T1000 (cell line): ENCODE results near the gene DNAJB8.

Source experiments
- DNase-seq: peaks from one replicate; lab custom pipeline; 2025; ENCODE audit warnings: mixed read lengths; lab: John Stamatoyannopoulos, UW

The DNAJB8 gene

DNA sequence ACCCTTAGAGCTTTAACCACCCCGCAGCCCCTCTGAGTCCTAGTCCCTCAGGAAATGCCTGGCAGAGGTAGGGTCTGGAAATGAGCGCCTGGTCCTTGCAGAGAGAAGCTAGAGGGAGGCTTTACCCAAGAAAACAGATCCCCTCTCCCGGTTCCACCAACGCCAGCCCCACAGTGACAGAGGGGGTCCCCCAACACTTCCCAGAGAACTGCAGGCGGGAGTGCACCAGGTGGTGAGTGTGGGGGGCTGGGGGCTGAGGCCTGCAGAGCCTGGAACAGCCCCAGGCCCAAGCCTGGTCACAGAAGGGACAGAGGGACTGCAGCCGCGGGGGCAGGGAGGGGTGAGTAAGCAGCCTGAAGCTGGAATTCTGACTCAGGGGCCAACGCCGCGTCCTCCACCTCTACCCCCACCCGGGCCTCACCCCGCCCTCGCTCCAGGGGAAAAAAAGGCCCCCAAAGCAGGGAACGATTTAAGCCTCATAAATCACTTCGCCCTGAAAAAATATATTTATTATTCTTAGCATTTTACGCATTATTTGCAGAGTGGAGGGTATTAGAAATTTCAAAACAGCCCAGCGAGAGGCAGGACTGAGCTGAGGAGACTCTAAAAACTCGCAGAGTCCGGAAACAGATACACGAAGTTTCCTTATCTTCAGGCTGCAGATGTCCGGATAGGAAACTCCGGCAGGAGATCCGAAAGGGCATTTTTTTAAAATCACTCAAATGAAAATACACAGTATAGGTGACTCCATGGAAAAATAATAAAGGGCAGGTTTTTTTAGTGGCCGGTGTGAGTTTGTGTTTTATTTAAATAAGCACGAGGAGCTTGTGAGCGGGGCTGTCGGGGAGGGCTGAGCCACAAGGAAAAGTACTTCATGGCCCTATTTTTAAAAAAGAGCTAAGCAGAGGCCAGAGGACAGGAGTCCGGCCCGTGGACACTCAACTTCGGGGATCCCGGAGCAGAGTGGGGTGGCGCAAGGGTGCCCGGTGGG, 16.3 kb upstream of the DNAJB8 start:
- peak; percentile 74 for DNase-seq

DNA sequence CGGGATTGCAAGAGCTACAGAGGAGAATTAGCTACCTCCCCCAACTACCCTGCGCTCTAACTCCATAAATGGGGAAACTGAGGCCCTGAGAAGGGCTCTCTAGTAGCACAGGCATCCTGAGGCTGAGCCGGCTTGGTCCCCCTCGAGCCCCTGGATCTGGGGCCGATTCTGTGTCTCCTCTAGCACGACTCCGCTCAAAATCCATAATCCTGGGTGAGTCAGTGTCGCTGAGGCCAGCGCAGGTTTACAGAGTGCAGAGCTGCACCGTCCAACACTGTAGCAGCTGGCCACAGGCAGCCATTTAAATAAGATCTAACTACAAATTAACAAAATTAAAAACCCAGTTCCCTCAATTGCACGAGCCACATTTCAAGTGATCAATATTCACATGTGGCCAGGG, 15.5 kb upstream of the DNAJB8 start:
- DNase-seq: no peak

DNA sequence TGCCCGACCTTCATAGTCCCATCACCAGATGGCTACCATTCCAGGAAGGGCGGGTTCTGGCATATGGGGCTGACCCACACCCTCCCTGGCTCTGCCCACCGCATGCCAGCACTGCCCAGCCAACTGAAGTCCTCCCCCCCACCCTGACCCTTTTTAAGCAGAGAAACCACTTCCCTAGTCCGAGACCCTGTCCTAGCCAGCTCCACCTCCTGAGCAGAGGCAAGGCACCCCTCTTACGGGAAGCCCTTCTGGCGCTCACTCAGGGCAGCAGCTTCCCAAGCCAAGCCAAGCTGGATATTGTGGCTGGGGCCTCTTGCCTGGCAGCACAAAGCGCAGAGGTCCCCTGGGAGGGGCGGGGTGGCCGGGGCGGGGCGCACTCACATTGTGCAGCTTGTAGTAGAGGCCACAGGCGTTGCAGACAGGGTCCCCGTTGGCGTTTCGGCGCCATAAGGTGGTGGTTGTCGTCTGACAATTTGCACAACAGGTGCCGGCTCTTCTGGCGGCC, 14.8 kb upstream of the DNAJB8 start:
- no peak for DNase-seq

DNA sequence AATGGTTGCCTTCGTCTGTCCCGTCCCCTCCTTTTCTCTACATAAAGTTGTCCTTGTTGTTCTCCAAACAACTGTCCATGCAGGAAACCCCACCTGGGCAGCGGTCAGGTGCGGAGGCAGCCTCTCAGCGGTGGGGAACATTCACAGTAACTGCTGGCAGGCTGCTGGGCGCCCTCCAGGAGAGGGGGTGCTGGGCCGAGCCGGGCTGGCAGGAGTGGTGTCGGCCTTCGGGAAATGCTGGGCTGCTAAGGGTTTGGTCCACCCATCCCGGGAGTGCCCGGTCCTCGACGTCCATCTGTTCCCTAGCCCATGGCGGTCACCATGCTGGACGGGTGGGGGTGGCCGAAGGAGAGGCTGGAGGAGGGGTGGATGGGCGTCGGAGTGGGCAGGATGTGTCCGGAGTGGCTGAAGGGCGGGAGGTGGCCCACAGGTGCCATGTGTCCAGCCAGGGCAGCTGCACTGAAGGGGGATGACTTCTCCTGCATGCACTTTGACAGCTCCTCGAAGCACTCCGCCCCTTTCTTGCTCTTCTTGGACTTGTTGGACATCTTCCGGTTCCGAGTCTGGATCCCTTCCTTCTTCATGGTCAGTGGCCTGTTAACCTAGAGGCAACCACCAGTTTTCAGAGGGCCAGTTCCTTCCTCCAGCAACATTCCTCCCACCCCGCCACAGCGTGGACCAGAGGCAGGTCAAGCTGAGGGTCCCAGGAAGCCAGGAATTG, 14.2 kb upstream of the DNAJB8 start:
- no peak for DNase-seq

DNA sequence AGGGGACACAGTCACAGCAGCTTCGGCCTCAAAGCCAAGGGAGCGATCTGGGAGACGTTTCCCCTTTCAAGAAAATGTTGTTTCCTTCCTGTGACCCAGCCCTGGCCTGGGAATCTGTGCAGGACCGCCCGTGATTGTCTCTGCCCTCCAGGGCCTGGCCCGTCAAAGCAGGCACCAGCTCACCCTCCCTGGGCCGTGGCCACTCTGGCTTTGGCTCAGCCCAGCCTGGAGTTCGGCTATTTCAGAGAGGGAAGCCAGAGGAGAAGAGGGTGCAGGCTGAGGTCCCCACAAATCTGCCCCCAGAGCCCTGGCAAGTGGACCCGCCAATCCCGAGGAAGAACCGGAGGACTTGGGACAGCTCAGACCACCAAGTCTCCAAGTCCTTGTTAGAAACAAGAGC, 13.6 kb upstream of the DNAJB8 start:
- DNase-seq: no peak

DNA sequence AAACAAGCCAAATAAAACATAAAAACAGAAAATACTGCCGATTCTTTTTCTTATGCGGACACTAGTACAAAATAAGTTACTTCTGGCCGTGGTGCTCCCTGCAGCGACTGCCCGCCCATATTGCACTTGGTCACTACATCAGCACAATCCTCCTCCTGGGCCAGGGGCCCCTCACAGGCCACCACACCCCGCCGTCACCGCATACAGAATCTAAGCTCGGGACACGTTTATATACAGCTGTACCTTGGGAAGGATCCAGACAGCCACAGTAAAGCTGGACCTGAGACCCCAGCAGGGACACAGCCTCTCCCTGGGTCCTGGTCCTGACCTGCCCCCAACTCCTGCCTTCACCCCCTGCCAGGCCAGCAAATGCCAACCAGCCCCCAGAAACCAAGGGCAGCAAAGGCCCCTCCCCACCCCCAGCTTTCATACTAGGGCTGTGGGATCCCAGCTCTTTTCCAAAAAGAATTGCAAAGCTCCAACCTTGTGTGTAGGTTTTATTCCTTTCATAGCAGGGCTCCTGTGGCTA, 12.9 kb upstream of the DNAJB8 start:
- DNase-seq: no peak

DNA sequence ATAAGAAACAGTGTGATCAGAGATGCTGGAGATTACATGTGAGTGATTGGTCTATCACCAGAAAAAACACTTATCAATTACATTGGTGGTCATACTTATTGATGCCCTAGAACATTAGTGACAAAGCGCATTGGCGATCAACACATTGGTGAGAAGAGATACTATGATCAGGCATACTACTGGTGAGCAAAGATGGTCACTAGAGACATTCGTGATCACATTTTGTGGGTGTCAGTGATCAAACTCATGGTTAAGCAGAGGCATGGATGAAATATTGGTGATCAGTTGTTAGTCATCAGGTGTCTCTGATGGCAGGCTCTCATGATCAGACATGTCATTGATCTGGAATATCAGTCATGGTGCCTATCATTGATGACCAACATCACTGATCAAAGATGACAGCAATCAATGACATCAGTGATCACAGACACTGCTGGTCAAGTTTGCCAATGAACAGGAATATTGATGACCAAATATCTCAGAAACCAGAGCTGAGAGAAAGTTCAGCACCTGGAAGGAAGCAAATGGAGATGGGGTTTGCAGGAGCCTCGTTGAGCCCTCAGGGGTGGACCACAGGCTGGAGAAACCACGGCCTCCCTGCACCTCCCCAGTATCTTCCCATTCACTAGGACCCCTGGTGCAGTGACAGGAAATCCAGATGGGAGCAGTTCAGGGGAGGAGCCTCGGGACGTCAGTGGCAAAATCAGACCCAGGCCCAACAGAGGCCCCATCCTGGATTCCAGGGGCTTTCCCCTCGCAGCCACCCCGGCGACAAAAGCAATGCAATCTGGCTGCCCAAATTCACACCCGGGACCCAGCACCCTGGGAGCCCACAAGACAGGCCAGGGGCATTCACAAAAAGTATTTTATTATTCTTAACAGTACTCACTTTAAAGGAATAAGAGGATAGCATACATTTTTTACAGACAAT, 12.2 kb upstream of the DNAJB8 start:
- no peak for DNase-seq

DNA sequence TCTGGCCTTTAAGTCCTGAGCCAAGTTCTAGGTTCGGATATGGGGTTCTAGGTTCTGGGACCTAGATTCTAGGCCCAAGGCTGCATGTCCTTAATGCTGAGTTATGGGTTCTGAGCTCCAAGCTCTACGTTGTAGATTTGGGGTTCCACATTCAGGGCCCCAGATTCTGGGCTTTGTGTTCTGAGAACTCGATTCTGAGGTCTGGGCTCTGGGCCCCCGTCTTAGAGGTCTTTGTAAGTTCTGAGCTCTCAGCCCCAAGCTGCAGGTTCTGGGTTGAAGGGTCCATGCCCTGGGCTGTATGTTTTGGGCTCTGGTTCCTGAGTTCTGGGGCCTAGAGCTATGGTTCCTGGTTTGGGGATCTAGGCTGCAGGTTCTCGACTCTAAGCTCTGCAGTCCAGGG, 10.0 kb upstream of the DNAJB8 start:
- no peak for DNase-seq

DNA sequence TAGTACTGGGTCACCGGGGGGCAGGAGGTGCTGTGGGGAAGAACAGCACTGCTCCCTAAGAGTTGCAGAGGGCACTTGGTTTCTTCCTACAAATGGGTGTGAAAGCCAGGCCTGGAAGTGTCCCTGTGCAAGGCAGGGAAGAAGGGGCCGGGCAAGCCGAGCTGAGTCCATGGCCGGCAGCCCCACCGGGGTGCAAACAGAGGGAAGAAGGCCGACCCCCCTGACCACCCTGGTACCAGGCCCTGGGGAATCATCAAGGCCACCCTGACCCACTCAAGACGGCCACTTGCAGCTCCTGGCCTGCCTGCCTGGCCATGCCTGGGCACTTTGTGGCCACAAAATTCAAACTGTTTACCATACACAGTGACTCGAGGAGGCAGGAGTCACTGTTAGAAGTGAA, 8.7 kb upstream of the DNAJB8 start:
- no peak for DNase-seq

DNA sequence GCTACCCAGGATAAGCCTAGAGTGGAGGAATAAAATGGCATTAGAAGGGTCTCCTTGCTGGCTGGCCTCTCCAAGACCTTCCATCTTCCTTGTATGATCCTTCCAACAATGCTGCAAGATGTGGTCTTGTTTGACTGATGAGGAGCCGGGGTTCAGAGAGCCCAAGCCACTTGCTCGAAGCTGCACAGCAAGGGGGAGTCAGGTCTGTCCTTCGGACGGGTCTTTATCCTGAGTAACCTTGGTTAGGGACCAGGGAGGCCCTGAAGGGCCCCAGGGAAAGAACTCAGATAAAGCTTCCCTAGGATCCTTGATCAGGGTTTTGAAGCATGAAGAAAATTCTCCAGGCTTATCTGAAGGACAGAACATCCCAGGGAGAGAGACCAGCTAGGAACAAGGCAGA, 7.0 kb upstream of the DNAJB8 start:
- no peak for DNase-seq

DNA sequence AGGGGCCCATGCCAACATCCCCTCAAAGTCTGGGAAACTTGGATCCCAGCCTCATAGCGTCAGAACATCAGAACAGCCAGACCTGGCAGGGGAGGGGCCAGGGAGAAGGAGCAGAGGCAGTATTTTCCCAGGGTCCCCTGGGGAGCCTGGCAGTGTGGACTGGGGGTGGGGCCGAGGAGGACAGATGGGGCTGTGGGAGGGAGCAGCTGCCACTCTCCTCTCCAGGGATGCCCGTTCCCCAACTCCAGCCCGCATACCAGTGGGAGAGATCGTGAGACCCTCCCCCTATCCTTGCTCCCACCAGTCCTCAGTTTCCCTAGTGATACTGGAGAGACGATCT, 6.5 kb upstream of the DNAJB8 start:
- DNase-seq: no peak

DNA sequence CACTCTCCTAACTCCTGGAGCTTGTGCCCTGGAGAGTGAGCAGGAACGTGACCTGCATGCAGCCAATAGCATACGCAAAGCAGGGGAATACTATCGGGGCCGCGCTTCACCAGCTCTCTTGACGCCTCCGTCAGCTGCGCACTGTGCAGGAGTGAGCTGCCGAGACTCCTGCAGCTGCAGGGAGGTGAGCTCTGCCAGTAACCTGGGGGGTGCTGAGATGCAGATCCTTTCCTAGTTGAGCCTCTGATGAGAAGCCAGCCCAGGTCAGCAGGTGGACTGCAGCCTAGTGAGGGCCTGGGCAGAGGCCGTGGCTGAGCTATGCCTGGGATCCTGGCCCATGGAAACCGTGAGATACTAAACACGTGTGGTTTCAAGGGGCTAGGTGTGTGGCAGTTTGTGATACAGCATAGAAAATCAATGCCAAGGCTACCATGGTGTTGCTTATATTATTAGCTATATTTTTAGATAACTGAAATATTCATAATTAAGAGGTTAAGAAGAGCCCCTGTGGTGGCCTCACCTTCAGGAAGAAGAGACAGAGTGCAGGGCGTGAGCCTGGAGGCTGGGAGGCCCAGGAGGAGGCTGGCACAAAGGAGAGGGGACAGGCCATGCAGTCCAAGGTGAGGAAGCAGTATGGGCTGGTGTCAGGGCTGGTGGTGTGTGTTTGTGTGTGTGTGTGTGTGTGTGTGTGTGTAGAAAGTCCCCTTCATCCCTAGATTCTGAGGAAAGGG, 5.9 kb upstream of the DNAJB8 start:
- no peak for DNase-seq

DNA sequence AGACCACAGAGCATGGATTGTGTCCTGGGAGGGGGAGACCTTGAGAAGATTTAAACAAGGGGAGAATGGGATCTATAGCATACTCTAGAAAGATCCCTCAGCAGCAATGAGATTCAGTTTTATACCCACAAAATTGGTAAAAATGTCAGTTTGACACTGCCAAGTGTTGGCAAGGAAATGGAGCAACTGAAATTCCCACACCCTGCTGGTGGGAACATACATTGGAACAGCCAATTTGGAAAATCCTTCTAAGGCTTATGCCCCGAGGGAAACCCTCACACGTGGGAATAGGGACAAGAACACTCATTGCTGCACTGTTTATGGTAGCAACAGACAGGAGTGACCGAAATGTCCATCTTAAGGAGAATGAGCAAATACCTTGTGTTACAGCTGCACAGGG, 5.0 kb upstream of the DNAJB8 start:
- no peak for DNase-seq

DNA sequence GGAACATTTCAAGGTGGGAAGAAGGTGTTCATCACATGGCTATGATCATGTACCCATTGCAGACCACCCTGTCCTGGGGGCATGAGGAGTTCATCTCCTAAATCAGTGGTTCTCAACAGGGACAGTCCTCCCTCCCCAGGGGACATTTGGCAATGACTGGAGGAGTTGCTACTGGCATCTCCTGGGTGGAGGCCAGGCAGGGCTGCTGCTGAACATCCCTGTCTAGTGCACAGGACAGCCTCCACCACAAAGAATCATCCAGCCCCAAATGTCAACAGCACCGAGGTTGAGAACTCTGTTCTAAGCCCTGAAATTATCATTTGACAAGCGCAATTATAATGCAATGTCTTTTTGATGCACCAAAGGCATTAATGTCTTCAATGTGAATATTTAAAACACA, 4.4 kb upstream of the DNAJB8 start:
- DNase-seq: no peak

DNA sequence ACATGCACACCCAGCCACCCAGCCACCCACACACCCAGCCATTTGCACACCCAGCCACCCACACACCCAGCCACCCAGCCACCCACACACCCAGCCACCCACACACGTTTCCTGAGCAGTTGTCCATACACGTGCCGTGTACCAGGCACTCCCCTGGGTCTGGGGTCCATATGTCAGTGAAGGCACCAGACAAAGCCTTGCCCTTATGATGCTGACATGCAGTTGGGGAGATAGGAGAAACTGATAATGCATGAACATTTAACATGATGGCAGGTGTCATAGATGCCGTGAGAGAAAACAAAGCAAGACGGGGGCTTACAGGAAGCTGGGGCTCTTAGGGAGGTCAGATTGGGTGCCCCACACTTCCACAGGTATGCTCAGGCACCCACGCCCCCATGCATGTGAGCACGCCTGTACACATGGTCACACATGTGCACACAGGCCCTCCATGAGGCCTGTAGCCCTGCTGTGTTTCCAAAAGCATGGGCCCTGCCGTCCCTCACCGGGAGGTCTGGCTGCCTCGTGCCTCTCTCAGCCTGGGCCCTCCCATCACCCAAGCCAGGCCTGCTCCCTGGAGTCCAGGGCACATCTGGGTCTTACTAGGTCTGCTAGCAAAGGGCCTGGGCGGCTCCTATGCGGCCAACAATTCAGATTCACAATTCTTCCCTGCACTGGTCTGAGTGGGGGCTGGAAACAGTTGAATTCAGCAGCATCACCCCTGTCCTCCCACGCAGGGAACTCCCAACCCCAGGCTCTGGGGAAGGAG, 3.6 kb upstream of the DNAJB8 start:
- DNase-seq: no peak

DNA sequence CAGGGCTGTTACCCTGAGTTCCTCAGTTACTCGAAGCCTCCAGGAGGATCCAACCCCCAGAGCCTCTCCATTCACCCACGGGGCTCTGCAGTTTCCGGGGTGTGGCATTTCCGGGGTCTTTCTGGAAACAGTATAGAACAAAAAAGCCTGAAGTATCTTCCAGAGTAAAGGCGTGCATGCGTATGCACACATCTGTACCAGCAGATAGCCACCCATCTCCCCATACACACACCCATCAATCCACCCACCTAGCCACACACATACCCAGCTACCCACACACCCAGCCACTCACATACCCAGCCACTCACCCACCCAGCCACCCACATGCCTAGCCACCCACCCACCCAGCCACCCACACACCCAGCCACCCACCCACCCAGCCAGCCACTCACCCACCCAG, 2.9 kb upstream of the DNAJB8 start:
- DNase-seq: no peak

DNA sequence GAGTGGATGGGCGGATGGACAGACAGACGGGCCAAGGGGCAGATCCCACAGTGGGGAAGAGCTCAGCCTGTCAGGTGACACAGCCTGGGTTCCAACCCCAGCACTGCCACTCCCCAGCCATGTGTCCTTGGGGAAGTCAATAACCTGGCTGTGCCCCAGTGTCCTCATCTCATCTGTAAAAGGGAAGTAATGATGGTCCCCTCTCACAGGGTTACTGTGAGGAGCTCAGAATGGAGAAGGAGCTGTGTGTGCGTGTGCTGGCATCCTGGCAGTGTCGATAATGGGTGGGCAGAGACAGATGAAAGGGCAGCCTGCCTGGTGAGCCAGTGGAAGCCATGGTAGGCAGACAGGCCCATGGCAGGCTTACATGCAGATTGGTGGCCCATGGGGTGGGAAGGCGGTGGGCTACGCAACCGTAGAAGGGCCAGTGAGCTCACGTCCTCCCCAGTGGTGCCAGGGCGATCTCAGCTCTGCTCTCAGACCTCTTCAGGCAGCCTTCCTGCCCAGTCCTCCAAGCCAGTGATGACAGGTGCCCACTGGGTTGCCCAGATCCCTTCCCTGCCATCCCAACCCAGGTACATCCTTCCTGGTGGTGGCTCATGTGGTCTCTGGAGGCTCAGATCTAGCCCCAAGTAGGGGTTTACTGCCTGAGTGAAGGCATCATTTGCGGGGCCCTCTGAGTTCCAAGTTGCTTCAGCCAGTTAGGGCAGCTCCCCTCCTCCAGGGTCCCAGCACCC, 2.3 kb upstream of the DNAJB8 start:
- DNase-seq: no peak

DNA sequence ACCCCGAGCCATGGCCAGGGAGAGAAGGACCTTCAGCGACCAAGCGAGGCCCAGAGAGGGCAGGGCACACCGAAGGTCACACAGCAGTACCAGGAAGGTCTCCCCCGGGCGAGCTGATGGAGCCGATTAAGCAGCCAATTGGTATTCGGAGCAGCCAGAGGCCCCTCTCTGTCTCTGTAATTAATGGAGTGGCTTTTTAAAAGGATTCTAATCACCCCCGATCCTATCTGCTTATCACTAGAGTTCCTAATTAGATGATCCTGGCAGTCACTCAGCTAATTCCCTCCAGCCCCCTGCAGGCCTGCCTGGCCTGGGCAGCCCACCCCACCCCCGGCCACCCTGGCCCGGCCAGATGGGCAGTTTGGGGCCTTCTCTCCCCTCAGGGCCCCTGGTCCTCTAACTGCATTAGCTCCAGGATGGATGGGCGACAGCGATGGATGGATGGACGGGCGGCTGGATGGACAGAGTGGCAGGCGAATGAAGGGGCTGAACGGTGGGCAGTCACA, 1.6 kb upstream of the DNAJB8 start:
- DNase-seq: no peak

DNA sequence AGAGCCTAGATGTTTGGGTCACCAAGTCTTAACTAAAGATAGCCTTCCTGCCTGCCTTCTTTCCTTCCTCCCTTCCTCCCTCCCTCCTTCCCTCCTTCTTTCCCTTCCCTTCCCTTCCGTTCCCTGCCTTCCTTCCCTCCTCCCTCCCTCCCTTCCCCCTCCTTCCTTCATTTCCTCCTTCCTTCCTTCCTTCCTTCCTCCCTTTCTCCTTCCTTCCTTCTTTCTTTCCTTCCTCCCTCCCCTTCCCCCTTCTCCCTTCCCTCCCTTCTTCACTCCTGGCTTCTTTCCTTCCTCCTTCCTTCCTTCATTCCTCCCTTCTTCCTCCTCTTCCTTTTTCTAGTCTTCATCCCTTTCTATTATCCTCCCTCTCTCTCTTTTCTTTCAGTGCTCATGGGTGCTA, 2.0 kb downstream of the DNAJB8 start:
- DNase-seq: no peak

DNA sequence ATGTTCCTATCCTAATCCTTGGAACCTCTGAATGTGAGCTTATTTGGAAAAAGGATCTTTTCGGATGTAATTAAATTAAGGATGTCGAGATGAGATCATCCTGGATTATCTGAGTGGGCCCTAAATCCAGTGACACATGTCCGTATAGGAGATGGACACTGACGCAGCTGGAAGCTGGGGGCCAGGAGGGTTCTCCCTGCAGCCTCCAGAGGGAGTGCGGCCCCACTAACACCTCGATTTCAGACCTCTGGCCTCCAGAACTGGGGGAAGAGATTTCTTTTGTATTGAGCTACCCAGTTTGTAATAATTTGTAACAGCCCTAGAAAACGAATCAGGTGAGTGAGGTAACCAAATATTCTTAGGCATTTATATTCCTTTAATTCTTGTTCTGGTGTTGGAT, 2.5 kb downstream of the DNAJB8 start:
- DNase-seq: no peak
